RPMI8226 (cell line): ENCODE measurements around the gene THAP5.
A peak's percentile ranks its signal among the peaks of the same experiment; 100 is the strongest.
"Not testable (repeated sequence)": the region's sequence is repeated elsewhere in the genome, so short reads cannot be mapped to it uniquely, and the experiment has no call there.

Source experiments
- DNase-seq: peaks from one replicate; pipeline ENCODE4 v3.0.0-alpha.2; 2015

The THAP5 gene

DNA sequence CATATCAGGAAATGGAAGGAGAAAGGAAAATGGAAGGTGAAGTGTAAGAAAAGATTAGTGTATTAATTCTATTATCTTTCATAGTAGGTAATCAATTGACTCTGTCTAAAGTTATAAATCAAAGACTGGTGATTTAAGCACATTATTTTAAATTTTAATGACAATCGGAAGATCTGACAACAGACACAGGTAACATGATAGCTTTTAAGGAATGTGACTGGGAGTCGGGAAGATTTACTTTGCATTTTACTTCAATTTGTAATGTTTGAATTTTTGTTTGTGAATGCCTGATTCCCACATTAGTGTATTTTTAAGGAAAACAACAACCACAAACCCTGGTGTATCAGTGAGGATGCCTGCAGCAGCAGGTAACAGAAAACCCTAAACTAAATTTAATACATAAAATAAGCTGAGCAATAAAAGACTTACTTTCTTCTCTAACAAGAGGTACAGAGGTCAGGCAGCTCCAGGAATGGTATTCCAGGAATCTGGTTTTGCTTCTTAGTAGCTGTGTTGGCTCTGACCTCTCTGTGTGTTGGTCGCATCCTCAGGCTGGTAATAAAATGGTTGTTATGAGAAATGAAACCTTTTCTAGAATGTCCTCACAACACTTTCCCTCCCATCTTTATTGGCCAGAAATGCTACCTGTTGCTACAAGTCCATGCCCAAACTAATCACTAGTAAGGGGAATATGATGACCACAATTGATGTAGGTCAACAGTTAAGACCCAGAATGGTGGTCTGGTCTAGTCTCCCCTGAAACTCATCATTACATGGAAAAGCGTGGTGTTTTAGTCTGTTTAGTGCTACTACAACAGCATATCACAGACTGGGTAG is 12.4 kb upstream of the THAP5 start:
- DNase-seq = no peak

DNA sequence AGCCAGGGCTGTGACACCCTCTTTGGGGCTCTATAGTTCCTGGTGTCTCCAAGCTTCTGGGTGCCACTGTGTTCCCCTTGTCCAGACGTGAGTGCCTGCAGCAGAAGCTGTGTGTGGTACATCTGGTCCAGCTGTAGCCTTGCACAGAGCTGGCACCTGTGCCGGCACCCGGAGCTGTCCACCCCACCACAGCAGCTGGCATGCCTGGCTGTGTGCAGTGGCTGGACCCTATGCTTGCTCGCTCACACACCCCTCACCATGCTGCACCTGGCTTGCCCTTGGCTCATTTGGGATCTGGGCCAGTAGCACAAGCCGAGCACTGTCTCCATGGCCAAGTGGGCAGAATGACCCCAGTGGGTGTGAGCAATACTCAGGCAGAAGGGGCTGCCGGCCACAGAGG is 10.8 kb upstream of the THAP5 start:
- DNase-seq = no peak

DNA sequence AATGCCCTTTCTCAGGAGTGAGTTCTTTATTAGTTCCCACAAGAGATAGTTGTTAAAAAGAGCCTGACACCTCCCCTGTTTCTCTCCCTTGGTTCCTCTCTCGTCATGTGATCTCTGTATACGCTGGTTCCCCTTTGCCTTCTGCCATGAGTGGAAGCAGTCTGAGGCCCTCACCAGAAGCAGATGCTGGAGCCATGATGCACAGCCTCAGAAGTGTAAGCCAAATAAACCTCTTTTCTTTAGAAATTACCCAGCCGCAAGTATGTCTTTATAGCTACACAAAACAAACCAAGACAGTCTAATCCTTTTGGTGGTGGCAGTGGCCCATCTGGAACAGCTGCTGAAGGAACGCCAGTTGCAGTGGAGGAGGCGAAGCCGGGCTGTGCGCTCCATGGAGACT is 9.4 kb upstream of the THAP5 start:
- DNase-seq = no peak

DNA sequence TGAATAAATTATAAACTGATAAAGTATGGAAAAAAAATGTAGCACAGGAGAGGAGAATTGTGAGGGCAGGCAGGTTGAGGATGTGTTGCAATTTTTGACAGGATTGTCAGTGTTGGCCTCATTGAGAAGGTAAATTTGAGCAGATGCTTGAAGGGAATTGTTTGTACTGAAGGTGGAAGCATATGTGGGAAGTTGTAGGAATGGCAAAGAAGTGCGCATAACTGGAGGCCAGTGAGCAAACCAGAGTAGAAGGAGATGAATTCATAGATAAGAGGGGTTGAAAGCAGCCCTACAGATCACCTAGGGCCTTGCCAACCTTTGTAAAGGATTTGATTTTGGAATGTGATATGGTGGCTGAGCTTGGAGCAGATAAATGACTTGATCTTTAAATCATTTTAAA is 6.6 kb upstream of the THAP5 start:
- no peak for DNase-seq

DNA sequence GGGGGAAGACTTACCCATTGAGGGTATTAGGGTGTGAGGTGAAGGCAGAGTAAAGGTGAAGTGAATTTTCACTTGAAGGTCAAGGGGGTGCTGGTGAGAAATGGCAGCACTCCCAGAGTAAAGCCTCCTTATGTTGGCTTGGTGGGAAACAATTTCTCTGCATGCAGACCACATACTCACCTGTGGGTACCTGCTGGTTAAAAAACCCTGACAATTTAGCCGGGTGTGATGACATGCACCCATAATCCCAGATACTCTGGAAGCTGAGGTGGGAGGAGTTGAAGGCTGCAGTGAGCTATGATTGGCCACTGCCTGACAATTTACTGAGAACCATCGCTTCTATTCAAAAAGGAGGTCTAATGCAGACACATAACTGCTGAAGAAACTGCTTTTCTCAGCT is 5.7 kb upstream of the THAP5 start:
- DNase-seq = no peak

DNA sequence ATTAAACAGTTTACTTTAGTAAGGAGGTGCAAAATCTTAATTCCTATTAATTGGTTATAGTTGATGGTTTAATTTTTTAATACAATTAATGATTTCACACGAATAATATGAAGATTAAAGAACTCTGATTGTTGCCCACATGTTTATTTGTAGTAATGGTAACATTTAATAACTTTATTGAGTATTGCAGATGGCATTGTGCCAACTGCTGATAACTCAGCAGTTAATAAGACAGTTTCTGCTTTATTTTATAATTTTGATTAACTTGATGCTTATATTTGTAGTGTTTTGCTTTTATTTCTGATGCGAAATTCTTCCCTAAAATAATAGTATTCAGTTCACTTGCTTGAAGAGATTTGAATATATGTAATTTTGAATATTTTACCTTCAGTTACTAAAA is 3.0 kb upstream of the THAP5 start:
- DNase-seq = no peak

DNA sequence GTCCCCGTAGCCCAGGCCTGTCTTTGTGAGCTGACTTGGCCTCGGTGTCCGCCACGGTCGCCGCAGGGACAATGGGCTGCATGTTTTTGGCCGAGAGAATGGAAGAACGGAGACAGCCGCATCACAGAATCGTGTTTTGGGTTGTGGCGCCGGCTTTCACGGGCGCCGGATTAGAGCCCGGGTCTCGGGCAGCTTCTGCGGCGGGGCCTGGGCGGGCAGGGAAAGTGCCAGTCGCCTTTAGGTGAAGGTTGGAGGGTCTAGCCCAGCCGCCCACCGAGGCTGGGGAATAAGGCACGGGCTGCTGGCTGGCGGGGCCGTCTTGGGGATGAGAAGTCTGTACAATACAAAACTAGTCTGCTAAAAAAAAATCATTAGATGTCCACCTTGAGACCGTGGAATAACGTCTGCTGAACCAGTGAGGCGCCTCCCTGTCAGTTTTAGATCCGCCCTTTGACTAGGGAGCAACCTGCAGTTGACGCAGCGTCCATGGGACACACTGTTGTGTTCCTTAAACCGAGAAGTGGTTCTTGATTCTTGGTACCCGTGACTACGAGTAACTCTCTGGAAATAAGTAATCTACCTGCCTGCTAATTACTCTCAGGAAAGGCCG is 745 bp upstream of the THAP5 start:
- peak; percentile 85 for DNase-seq

DNA sequence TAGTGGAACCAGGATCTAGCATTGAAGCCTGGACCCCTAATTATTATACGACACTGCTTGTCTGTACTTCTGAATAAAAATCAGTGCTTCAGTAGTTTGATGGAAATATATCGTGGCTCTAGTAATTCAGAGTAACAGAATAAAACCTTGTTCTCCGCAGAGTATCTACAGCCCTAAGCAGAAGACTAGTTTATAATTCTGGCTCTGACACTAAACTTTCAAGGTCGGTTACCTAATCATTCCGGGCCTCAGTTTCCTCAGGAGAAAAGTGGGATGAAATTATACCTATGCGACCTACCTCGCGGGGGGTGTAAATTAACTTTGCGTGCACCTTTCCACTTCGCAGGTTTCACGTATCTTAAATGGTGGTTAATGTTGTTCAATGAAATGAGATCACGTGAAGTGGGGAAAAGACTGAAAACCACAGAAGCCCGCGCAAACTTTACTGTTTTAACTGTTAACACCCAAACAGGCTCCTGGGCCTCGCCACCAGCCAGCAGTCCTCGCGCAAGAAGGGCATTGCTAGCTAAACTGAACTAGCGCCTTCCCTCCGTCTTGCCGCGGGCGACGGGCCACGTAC is 615 bp downstream of the THAP5 start:
- DNase-seq = no peak

DNA sequence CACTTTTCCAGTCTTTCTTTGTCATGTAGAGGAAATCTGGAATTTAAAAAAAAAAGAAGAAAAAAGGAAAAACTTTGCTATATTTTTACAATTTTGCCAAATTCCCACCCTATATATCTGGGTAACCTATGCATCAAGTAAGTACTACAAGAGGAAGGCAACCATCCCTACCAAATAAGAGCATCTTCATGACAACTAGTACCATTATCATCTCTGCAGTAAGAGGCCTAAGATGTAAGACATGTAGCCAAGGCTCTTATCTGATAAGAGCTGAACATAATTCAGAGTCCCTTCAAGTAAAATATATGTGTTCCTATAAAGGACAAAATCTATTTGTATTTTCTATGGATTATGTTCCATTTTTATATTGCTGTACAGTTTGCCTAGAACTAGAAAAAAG is 3.5 kb downstream of the THAP5 start:
- no peak for DNase-seq

DNA sequence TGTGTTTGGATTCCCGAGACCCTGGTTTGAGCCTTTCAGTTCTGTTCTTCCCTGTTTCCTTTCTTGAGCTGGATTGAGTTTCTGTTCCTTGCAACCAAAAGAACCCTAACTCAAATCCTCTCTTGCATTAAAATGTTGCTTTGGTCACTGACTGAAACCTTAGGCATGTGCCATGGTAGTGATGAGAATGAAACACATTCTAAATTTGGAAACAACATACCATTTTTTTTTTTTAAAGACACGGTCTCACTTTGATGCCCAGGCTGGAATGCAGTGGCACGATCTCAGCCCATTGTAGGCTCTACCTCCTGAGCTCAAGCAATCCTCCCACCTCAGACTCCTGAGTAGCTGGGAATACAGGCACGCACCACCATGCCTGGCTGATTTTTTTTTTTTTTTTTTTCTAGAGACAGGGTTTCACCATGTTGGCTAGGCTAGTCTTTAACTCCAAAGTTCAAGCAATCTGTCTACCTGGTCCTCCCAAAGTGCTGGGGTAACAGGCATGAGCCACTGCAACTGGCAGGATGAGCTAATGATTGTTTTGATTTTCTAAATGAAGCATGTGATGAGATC is 8.4 kb downstream of the THAP5 start:
- no peak for DNase-seq

DNA sequence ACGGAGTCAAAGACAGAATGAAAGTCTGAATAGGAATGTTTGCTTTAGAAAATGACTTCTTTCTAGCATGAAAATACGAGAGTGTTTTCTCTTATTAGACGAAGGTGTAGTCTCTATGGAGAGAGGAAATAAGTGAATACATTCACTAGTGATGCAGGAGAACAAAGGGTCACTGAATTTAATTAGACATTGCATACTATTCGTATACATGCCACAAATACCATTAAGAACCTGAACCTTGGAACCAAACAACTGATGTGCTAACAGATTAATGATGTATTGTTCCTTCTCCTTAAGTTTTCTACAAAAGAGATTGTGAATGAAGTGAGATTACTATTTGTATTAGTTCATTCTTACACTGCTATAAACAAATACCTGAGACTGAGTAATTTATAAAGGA is 10.3 kb downstream of the THAP5 start:
- no peak for DNase-seq

DNA sequence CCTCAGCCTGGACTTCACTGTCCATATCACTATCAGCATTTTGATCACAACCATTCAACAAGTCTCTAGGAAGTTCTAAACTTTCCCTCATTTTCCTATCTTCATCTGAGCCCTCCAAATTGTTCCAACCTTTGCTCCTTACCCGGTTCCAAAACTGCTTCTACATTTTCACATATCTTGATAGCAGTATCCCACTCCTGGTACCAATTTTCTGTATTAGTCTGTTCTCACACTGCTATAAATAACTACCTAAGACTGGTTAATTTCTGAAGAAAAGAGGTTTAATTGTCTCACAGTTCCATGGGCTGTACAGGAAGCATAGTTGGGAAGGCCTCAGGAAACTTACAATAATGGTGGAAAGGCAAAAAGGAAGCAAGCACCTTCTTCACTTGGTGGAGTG is 11.9 kb downstream of the THAP5 start:
- no peak for DNase-seq

DNA sequence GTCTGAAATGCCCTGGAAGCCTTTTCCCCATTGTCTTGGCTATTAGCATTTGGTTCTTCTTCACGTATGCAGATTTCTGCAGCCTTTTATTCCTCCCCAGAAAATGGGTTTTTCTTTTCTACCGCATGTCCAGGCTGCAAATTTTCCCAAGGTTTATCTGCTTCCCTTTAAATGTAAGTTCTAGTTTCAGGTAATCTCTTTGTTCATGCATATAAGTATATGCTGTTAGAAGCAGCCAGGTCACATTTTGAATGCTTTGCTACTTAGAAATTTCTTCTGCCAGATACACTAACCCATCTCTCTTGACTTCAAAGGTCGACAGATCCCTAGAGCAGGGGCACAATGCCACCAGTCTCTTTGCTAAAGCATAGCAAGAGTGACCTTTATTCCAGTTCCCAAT is 12.3 kb downstream of the THAP5 start:
- DNase-seq = no peak

DNA sequence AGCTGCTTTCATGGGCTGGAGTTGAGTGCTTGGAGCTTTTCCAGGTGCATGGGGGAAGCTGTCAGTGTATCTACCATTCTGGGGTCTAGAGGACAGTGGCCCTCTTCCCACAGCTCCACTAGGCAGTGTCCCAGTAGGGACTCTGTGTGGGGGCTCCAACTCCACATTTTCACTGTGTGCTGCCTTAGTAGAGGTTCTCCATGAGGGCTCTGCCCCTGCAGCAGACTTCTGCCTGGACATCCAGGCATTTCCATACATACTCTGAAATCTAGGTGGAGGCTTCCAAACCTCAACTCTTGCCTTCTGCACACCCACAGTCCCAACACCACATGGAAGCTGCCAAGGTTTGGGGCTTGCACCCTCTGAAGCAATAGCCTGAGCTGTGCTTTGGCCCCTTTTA is 12.8 kb downstream of the THAP5 start:
- not testable (repeated sequence) for DNase-seq

DNA sequence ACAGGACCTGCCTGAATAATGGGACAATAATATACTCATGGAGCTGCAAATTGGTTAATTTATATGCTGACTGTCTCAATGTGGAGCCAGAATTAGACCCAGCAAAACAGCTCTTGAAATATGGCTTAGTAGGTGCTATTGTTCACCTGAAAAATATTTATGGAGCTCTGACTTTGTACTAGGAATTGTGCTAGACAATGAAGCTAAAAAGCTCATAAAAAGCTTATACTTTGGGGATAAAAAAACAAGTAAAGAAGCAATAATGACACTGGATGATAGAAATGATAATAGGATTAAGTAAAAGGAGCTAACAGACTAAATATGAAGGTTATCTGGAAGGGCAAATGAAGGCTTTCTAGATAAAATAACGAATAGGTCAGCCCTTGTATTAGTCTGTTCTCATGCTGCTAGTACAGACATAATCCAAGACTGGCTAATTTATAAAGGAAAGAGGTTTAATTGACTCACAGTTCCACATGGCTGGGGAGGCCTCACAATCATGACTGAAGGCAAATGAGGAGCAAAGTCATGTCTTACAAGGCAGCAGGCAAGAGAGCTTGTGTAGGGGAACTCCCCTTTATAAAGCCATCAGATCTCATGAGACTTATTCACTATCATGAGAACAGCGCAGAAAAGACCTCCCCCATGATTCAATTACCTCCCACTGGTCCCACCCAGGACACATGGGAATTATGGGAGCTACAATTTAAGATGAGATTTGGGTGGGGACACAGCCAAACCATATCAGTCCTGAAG is 21.2 kb downstream of the THAP5 start:
- DNase-seq = not testable (repeated sequence)

DNA sequence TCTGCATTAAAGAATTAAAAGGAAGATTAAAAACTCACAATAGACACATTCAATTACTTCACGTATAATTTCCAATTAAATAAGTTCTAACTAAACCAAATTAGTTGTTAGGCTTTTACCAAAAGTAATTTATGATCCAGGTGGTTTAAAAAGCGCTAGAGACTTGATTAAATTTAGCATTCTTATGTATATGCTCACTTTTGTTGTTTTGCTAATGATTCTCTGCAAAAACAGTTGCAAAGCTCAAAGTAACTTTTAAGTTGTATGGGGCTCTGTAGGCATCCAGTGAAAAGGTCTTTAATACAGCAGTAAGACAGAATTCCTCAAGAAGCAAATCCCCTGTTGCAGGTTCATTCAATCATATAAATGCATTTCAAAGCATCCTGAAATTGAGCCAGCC is 28.0 kb downstream of the THAP5 start:
- no peak for DNase-seq

DNA sequence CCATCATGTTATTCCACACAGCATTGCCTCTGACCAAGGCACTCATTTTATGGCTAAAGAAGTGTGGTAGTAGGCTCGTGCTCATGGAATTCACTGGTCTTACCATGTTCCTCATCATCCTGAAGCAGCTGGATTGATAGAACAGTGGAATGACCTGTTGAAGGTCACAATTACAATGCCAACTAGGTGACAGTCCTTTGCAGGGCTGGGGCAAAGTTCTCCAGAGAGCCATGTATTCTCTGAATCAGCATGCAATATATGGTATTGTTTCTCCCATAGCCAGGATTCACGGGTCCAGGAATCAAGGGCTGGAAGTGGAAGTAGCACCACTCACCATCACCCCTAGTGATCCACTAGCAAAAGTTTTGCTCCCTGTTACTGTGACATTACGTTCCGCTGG is 30.8 kb downstream of the THAP5 start:
- DNase-seq = not testable (repeated sequence)

DNA sequence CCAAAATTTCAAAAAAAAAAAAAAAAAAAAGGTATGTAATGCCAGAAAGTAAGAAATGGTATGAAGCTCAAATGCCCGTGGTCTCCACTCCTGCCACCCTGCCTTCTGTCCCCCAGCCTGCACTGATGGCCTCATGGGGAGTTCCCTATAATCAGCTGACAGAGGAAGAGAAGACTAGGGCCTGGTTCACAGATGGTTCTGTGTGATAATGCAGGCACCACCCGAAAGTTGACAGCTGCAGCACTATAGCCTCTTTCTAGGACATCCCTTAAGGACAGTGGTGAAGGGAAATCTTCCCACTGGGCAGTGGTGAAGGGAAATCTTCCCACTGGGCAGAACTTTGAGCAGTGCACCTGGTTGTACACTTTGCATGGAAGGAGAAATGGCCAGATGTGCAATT is 31.3 kb downstream of the THAP5 start:
- DNase-seq = not testable (repeated sequence)

DNA sequence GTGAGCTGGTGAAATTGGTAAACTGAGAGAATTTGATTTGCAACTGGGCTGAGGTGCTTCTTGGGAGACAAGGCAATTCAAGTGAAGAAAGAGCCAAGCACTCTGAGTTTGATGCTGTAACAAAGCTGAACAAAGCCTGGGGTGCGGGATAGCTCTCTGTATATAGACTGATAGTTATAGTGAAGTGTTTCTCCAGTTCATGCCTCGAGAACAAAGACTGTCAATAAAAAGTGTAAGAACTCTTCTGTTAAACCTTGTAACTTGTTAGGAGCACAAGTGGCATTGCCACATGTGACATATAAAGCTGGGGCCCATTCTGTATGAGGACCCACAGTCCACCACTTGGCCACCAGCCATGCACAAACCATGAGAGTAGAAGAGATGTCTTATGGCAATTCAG is 32.3 kb downstream of the THAP5 start:
- DNase-seq = no peak

DNA sequence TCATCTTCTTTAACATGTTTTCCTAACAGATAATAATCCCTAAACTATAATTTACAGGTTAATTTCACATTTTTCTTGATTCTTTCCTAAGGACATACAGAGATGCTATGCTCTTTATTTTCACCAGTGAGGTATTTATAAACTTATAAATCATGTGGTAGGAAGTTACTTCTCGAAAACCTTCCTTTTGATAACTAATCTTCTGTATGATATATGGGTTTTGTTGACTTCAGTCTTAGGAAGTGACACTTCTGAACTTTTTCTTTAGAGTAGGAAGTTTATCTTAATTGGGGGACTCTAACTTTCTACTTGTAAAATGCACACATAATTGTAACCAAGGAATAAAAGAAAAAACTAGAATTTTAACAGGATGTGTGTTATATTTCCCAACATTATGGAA is 33.8 kb downstream of the THAP5 start:
- DNase-seq = no peak

DNA sequence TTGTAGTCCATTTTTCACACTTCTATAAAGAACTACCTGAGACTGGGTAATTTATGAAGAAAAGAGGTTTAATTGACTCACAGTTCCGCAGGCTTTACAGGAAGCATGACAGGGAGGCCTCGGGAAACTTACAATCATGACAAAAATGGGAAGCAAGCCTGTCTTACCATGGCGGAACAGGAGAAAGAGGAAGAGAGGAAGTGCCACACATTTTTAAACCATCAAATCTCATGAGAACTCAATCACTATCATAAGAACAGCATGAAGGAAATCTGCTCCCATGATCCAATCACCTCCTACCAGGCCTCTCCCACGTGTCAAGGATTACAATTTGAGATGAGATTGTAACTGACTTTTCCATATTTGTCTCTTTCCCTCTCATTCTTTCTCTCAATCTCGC is 34.2 kb downstream of the THAP5 start:
- DNase-seq = no peak

DNA sequence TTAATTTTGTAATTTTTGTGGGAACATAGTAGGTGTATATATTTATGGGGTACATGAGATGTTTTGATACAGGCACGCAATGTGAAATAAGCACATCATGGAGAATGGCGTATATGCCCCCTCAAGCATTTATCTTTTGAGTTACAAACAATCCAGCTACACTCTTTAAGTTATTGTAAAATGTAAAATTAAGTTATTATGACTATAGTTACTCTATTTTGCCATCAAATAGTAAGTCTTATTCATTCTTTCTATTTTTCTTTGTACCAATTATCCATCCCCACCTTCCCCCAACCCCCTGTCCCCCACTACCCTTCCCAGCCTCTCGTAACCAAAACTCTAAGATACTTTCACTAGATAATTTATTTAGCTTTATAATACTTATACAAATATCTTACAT is 35.8 kb downstream of the THAP5 start:
- DNase-seq = no peak

DNA sequence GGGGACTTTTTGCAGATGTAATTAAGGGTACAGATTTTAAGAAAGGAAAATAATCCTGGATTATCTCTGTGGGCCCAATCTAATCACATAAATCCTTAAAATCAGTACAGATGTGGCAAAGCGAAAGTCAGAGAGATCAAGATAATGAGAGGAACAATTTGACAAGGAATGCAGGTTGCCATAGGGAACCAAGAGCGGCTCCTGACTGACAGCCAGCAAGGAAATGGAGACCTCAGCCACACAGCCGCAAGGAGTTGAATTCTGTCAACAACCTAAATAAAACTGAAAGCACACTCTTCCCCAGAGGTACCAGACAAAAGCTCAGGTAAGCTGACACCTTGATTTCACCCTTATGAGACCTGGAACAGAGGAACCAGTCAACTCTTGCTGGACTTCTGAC is 40.2 kb downstream of the THAP5 start:
- DNase-seq = peak; percentile 21
